Upper lobe of left lung (tissue), 6 donors: Measurements from ENCODE around the gene NOL4L. TPM values are rescaled to one million over a fixed set of nuclear protein-coding genes. Genes with fewer than 3 reads are reported as not detected.

Source experiments
- ATAC-seq, 2 donors: fragments of 200-7000 bp; cut with Tn5 transposase; one replicate each; pipeline ENCODE4 v1.9.1; 2022; ENCODE audit warnings: mild to moderate bottlenecking in 2 of 2, moderate library complexity in 2 of 2; ENCODE audit not compliant: low FRiP score in 2 of 2
- DNase-seq, 2 donors: peaks; one replicate each; pipeline ENCODE4 v3.0.0-alpha.2; 2019 to 2020
- H3K27ac ChIP-seq, 4 donors: fragments of 200-600 bp; sonication (generic); one replicate each; pipeline ENCODE4 v1.5.1; 2016 to 2019
- H3K27me3 ChIP-seq, 4 donors: fragments of 200-600 bp; sonication (generic); one replicate each; pipeline ENCODE4 v1.5.1; 2017 to 2019
- H3K36me3 ChIP-seq, 4 donors: fragments of 200-600 bp; sonication (generic); one replicate each; pipeline ENCODE4 v1.5.1; 2016 to 2019
- H3K4me1 ChIP-seq, 4 donors: fragments of 200-600 bp; sonication (generic); one replicate each; pipeline ENCODE4 v1.5.1; 2018 to 2019
- H3K4me3 ChIP-seq, 4 donors: fragments of 200-600 bp; sonication (generic); one replicate each; pipeline ENCODE4 v1.5.1; 2017 to 2019; ENCODE audit warnings: mild to moderate bottlenecking in 2 of 4, moderate library complexity in 1 of 4
- H3K9me3 ChIP-seq, 4 donors: fragments of 200-600 bp; sonication (generic); one replicate each; pipeline ENCODE4 v1.5.1; 2018 to 2019
- CTCF ChIP-seq, 6 experiments: fragments of 450-650 bp in 4 of 6; fragments of 200-600 bp in 2 of 6; sonication (generic) in 2 of 6; IDR thresholded peaks; one replicate each; pipeline ENCODE4 v1.5.1; 2016 to 2019; ENCODE audit warnings: antibody characterized with exemption in 6 of 6
- EP300 ChIP-seq, 4 donors: sonication (generic); formaldehyde crosslinking; IDR thresholded peaks; one replicate each; pipeline ENCODE4 v1.5.1; 2017; ENCODE audit warnings: antibody characterized with exemption in 4 of 4, control low read depth in 2 of 4
- POLR2A ChIP-seq, 4 donors: fragments of 450-650 bp; IDR thresholded peaks; one replicate each; pipeline ENCODE4 v1.5.1; 2016 to 2017; ENCODE audit warnings: antibody characterized with exemption in 4 of 4, mild to moderate bottlenecking in 2 of 4
- POLR2AphosphoS5 ChIP-seq, 2 donors: sonication (generic); formaldehyde crosslinking; IDR thresholded peaks; one replicate each; pipeline ENCODE4 v1.5.1; 2017; ENCODE audit warnings: antibody characterized with exemption in 2 of 2
- WGBS, 2 donors: methylation state at CpG; one replicate each; pipeline ENCODE4 v1.1.5; 2017 to 2018; 5-methylcytosine and 5-hydroxymethylcytosine counted together
- total RNA-seq, 6 donors: library from RNA; depleted of rRNA in 4 of 6; stranded (reverse); fragments of >200 nt in 4 of 6; gene quantifications; one replicate each; pipeline versions ENCODE4 v1.1.0 to v1.2.1, GENCODE V29; 2016 to 2021
- donor health status: DM: no; HTN: no; CAD: no; lungs with moderate emphysema.
- donor health status: DM: no; HTN: yes; CAD: no; lungs with severe emphysema.

NOL4L gene
- total RNA-seq, 6 donors from 2014 or later: 13.4 to 40.2 (median 19.0) TPM

- Histone ChIP-seq H3K4me1 (peaks cover 2 to 7% (median 4%) of the 10 kb centered on the region in 4 donors), H3K27ac (no peak overlapping the region), H3K36me3 (no peaks in the 10 kb centered on the region), H3K9me3 (no peaks in the 10 kb centered on the region), H3K27me3 (peaks cover 0 to under 1% (median 0%) of the 10 kb centered on the region in 4 donors), H3K4me3 (no peak overlapping the region)
- DNase-seq: no peak
- 81 to 92% methylated on average over 4 of the region's 4 CpGs for whole genome bisulfite sequencing, 2 donors
- TF ChIP-seq EP300 (IDR thresholded peaks at IDR 0.05): no peak
- TF ChIP-seq POLR2AphosphoS5 (IDR thresholded peaks at IDR 0.05): no peak
- no peak for TF ChIP-seq POLR2A (IDR thresholded peaks at IDR 0.05)
- TF ChIP-seq CTCF (IDR thresholded peaks at IDR 0.05): no peak
- no peak for ATAC-seq
These were observed 7.5 kb downstream of the NOL4L start for GRCh38 chr20:32577657-32578056.

- Histone ChIP-seq H3K9me3 (no peaks in the 10 kb centered on the region), H3K27ac (no peak overlapping the region), H3K27me3 (no peaks in the 10 kb centered on the region), H3K4me1 (peaks cover 0 to 5% (median 3%) of the 10 kb centered on the region in 4 donors), H3K36me3 (no peaks in the 10 kb centered on the region), H3K4me3 (no peak overlapping the region)
- ATAC-seq (no peak), DNase-seq (no peak)
- TF ChIP-seq CTCF (IDR thresholded peaks at IDR 0.05): no peak
- WGBS, 2 donors: 79 to 87% methylated on average over 7 of the region's 7 CpGs
These were observed 8.1 kb downstream of the NOL4L start for GRCh38 chr20:32577023-32577422.

GRCh38 chr20:32576560-32576959 lies 8.6 kb downstream of the NOL4L start:
- Histone ChIP-seq H3K4me1 (peaks cover 0 to 5% (median 3%) of the 10 kb centered on the region in 4 donors), H3K36me3 (no peaks in the 10 kb centered on the region), H3K27me3 (no peaks in the 10 kb centered on the region), H3K27ac (no peak overlapping the region), H3K4me3 (no peak overlapping the region), H3K9me3 (no peaks in the 10 kb centered on the region)
- ATAC-seq (no peak), DNase-seq (no peak)
- TF ChIP-seq CTCF (IDR thresholded peaks at IDR 0.05): no peak
- WGBS, 2 donors: 89 to 94% methylated on average over 9 to 12 of the region's 12 CpGs

- WGBS, 2 donors: 92% methylated on average over 5 of the region's 5 CpGs
- ATAC-seq: no peak
- H3K9me3 ChIP-seq: no peaks in the 10 kb centered on the region
- no peaks in the 10 kb centered on the region for H3K27me3 ChIP-seq
- H3K4me3 ChIP-seq: no peak overlapping the region
- TF ChIP-seq POLR2A (IDR thresholded peaks at IDR 0.05) (no peak), CTCF (IDR thresholded peaks at IDR 0.05) (no peak), EP300 (IDR thresholded peaks at IDR 0.05) (no peak), POLR2AphosphoS5 (IDR thresholded peaks at IDR 0.05) (no peak)
- no peak overlapping the region for H3K27ac ChIP-seq
- no peak for DNase-seq
- H3K4me1 ChIP-seq: peaks cover 0 to 6% (median 3%) of the 10 kb centered on the region in 4 donors
- H3K36me3 ChIP-seq: no peaks in the 10 kb centered on the region
These were observed 9.3 kb downstream of the NOL4L start for GRCh38 chr20:32575805-32576204.

GRCh38 chr20:32575227-32575581 lies 9.9 kb downstream of the NOL4L start:
- no peaks in the 10 kb centered on the region for H3K9me3 ChIP-seq
- H3K36me3 ChIP-seq: no peaks in the 10 kb centered on the region
- no peaks in the 10 kb centered on the region for H3K27me3 ChIP-seq
- no peak overlapping the region for H3K4me3 ChIP-seq
- H3K27ac ChIP-seq: no peak overlapping the region
- WGBS, 2 donors: 83 to 95% methylated on average over 9 of the region's 9 CpGs
- no peak for ATAC-seq
- no peak for DNase-seq
- peaks cover 0 to 12% (median 3%) of the 10 kb centered on the region in 4 donors for H3K4me1 ChIP-seq
- TF ChIP-seq POLR2AphosphoS5 (IDR thresholded peaks at IDR 0.05): no peak
